ENCODE results near the gene SMYD3.
"Not testable (repeated sequence)": the region's sequence is repeated elsewhere in the genome, so short reads cannot be mapped to it uniquely, and the experiment has no call there.

The SMYD3 gene

DNA sequence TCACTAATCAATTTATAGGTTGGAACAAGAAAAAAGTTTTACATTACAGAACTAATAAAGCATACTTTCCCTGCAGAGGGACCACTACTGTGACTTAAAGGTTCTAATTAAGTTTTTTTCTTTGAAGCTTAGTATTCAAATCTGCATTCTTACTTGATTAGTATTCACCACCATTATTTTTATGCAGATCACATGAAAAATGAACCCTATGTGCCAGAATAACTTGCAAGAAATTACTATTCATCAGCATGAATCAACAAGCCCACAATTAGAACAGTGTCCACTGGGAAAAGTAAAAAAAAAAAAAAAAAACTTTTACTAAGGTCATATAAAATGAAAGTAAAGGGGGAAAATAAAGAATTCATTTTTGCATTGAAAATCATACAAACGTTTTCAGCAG is 90.8 kb downstream of the SMYD3 start:
- ATAC-seq, result no peak

- ATAC-seq, result no peak
These were observed 92.1 kb downstream of the SMYD3 start for GRCh38 chr1:246415028-246415427.

- ATAC-seq, result no peak
These were observed 93.6 kb downstream of the SMYD3 start for GRCh38 chr1:246413430-246413829.

GRCh38 chr1:246404078-246404477 is 103.0 kb downstream of the SMYD3 start:
- no peak for ATAC-seq

DNA sequence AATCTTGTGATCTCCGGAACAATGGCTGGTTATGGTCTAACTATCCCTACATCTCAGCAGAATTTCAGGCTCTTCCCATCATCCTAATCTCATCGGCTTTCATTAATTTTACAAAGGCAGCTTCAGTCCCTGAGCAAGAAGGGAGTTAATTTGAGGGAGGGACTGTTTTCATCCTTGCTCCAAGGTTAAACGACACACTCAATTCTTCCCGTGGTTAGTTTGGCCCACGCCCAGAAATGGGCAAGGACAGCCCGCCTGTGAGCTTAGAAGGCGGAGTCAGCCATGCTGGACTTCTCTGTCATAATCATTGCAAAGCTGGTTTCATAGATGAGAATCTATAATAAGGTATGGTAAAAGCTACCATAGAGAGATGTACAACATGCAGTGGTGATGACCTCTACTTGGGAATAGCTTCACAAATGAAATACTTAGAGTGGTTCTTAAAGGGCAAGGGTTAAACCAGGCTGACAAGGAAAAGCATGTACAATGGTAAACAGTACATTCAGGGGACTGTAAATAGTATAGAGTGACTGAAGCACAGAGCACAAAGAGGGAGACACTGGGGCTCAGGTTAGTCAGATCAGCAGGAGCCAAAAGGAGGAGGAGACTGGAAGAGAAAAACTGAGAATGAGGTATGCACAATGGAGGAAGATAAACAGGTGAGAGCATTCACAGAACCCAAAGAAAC is 108.8 kb downstream of the SMYD3 start:
- ATAC-seq, result no peak

GRCh38 chr1:246397046-246397445 is 110.0 kb downstream of the SMYD3 start:
- no peak for ATAC-seq

GRCh38 chr1:246396322-246396721 is 110.8 kb downstream of the SMYD3 start:
- no peak for ATAC-seq

- no peak for ATAC-seq
These were observed 113.0 kb downstream of the SMYD3 start for GRCh38 chr1:246394121-246394520.

GRCh38 chr1:246390855-246391254 is 116.2 kb downstream of the SMYD3 start:
- no peak for ATAC-seq

GRCh38 chr1:246384616-246385015 is 122.5 kb downstream of the SMYD3 start:
- ATAC-seq, result no peak

DNA sequence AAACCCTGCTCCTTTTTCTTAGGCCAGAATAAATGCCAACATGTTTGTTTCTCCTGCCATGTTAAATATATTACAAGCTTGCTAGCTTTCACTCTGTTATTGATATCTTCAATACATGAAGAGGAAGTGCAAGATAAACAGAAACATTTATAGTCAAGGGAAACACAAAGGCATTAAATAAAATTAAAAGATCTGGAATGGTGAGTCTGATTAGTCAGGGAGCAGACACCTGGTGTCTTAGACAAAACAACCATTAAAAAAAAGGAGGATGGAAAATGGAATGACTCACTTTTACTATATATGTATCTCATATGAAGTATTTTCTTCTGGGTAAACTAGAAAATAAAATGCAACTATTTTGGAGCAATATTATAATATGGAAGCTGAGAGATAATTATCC is 123.3 kb downstream of the SMYD3 start:
- ATAC-seq, result peak; percentile 43 to 46

DNA sequence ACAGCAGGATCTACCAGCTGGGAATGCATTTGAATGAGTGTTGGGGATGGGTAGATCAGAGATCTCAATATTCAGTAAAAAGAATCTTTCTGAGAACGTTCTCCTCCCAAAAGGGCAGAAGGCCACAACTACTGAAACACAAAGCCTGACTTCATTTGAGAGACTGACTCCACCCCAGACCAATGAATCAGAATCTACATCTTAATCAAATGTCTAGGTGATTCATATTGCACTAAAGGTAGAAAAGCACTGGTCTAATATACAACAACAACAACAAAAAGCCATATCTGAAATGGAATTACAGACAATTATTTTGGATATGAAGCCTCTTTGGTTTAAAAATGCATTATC is 123.9 kb downstream of the SMYD3 start:
- ATAC-seq, result peak; percentile 73 to 85

- no peak for ATAC-seq
These were observed 124.4 kb downstream of the SMYD3 start for GRCh38 chr1:246382589-246383238.

DNA sequence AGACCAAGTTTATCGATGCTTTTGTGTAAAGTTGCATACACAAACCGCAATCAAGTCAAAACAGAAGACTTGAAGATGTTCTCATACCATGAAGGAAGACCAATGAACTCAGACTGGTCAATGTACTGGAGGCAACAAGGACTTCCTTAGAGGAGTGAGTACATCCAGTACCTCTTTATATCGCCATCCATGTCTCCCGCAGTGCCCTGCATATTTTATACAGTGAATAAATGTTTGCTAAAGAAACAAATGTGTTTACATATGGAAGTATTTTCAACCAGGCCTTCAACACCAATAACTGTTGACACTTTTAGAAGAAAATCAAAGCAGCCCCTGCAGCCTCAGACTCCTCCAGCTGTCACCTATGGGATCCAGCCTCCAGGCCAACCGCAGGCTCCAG is 125.6 kb downstream of the SMYD3 start:
- no peak for ATAC-seq

- no peak for ATAC-seq
These were observed 129.4 kb downstream of the SMYD3 start for GRCh38 chr1:246377625-246378153.

GRCh38 chr1:246373828-246374569 is 133.1 kb downstream of the SMYD3 start:
- ATAC-seq, result no peak

GRCh38 chr1:246372559-246372958 is 134.5 kb downstream of the SMYD3 start:
- no peak for ATAC-seq

- no peak for ATAC-seq
These were observed 140.0 kb downstream of the SMYD3 start for GRCh38 chr1:246367041-246367440.

GRCh38 chr1:246365708-246366107 is 141.4 kb downstream of the SMYD3 start:
- ATAC-seq, result no peak

DNA sequence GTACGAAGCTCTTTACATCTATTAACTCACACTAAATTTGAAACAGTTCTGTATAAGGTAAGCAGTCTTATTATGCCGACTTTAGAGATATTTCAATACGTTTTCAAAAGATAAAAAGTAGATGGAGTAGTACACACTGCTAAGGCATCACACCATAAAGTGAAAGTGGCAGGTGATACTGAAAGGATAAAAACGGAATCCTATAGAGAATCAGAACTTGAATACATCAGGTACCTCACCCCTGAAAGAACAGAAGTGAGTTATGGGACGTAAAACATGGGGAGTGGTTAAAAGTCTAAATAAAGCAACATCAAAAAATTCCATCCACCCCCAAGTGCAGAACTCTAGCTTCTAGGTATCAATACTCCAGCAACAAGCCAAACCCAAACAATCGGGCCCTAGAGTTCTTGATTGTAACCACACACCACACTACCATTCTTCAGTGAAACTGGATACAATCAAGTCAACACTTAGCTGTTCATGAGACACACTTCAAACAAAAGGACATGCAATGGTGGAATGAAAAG is 142.6 kb downstream of the SMYD3 start:
- peak; percentile 68 to 70 for ATAC-seq

GRCh38 chr1:246357014-246357598 is 150.0 kb downstream of the SMYD3 start:
- ATAC-seq, result not testable (repeated sequence)

DNA sequence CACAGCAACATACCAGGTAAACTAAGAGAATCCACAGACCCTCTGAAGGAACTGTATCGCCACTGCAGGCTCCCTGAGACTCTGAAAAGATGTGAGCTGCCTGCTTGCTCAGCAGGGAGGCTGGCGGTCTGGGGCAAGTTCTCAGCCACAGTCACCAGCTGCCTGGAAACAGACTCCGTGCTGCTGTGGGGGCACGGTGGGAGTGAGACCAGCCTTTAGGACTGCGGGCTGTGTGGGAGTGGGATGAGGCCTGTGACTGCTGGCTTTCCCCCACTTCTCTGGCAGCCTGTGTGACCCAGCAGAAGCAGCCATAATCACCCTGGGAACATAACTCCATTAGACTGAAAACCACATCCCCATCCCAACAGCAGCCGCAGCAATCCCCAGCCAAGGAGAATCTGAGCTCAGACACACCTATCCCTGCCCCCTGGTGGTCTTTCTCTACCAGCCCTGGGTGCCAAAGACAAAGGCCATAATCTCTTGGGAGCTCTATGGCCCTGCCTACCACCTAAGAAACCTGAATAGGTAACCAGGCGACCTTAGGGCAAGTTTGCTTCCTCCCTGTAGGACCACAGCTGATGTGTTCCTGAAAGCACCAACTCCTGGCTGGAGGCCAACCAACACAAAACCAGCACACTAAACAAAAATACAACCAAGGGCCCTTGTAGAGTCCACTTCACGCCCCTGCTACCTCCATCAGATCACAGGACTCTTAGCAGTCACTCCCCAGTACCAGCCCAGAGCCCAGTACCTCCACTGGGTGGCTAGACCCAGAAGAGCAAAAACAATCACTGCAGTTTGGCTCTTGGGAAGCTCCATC is 151.5 kb downstream of the SMYD3 start:
- ATAC-seq, result no peak
